ENCODE measurements around the gene C4orf36. TPM values are rescaled to one million over a fixed set of nuclear protein-coding genes. Genes with fewer than 3 reads are reported as not detected.

C4orf36 gene
- total RNA-seq (1 to 10 TPM in 4 of 7 donors, under 1 TPM in 1, not detected in 2; 0.74 to 4.3 (median 2.0) TPM), polyA plus RNA-seq (1 to 10 TPM; 1.4 to 1.6 TPM)
- long read RNA-seq, donor 1, partial matches to known transcripts = 0 of 2 reads
- long read RNA-seq, donor 1, other reads (novel, unspliced or antisense) = 1 of 2 reads
- long read RNA-seq, donor 2, partial matches to known transcripts = 0 of 2 reads
- long read RNA-seq, donor 2, other reads (novel, unspliced or antisense) = 0 of 2 reads
- long read RNA-seq, donor 3, partial matches to known transcripts = 0 of 2 reads
- long read RNA-seq, donor 3, other reads (novel, unspliced or antisense) = 1 of 2 reads

GRCh38 chr4:86891762-86892635 lies at the start of gene C4orf36:
Gene C4orf36, minus strand, starts transcription at chr4:86892422. Its CDS starts 902 bp downstream, at chr4:86891520.
- Histone ChIP-seq H3K27me3 (no peaks in the 10 kb centered on the region), H3K9me3 (no peaks in the 10 kb centered on the region), H3K4me1 (ENCODE audit: insufficient read depth) (no peaks in the 10 kb centered on the region), H3K27ac (peak within 1 kb of the TSS; percentile 77 to 82), H3K36me3 (no peaks in the 10 kb centered on the region), H3K4me3 (peak within 1 kb of the TSS; percentile 83)
- TF ChIP-seq POLR2A (IDR thresholded peaks at IDR 0.05) (no peak), CTCF (IDR thresholded peaks at IDR 0.05) (no peak), EP300 (IDR thresholded peaks at IDR 0.05) (no peak)
- intact Hi-C loops (cut with DNase I) = loop anchor here in 3 of 4 donors (5.0 to 10.0 kb wide), 3 partner anchors 75 to 397 kb away; partner anchors contain the start of gene PTPN13 (in 3 of the 3)
- WGBS, 3 donors = 0 to 1% (median 1%) methylated on average over 28 to 84 of the region's 84 CpGs
- DNase-seq = peak; percentile 60 to 83 (median 74)

- no peak overlapping the region for H3K4me3 ChIP-seq
- no peak for DNase-seq
- H3K9me3 ChIP-seq = no peaks in the 10 kb centered on the region
- H3K27ac ChIP-seq = no peak overlapping the region
- H3K36me3 ChIP-seq = no peaks in the 10 kb centered on the region
- no peaks in the 10 kb centered on the region for H3K27me3 ChIP-seq
- WGBS, 3 donors = 91 to 96% (median 95%) methylated on average over 15 of the region's 15 CpGs
- intact Hi-C loops (cut with DNase I) = no loop called here
- no peak for TF ChIP-seq POLR2A (IDR thresholded peaks at IDR 0.05)
- TF ChIP-seq CTCF (IDR thresholded peaks at IDR 0.05) = no peak
- TF ChIP-seq EP300 (IDR thresholded peaks at IDR 0.05) = no peak
- no peaks in the 10 kb centered on the region for H3K4me1 ChIP-seq (ENCODE audit: insufficient read depth)
Observed at GRCh38 chr4:86940920-86941460, 48.8 kb upstream of the C4orf36 start.

- TF ChIP-seq CTCF (IDR thresholded peaks at IDR 0.05) (no peak), POLR2A (IDR thresholded peaks at IDR 0.05) (no peak), EP300 (IDR thresholded peaks at IDR 0.05) (no peak)
- no peaks in the 10 kb centered on the region for H3K36me3 ChIP-seq
- H3K9me3 ChIP-seq = no peaks in the 10 kb centered on the region
- no peaks in the 10 kb centered on the region for H3K27me3 ChIP-seq
- WGBS, 3 donors = 83 to 93% (median 91%) methylated on average over 8 of the region's 8 CpGs
- no peak for DNase-seq
- no peak overlapping the region for H3K27ac ChIP-seq
- intact Hi-C loops (cut with DNase I) = loop anchor here (5.0 to 10.0 kb wide), 4 partner anchors 65 to 285 kb away; partner anchors contain the start of gene KLHL8 (in 1 of the 4)
- no peak overlapping the region for H3K4me3 ChIP-seq
- H3K4me1 ChIP-seq (ENCODE audit: insufficient read depth) = no peaks in the 10 kb centered on the region
Observed at GRCh38 chr4:86939729-86940575, 47.7 kb upstream of the C4orf36 start.

All from ovary (tissue), 10 donors.